WTC11 (cell line): ENCODE data around the gene UTF1. TPM values are rescaled to one million over a fixed set of nuclear protein-coding genes. Genes with fewer than 3 reads are reported as not detected.

ENCODE experiments used
- ATAC-seq: fragments of 200-7000 bp; cut with Tn5 transposase; 2 replicates; pipeline ENCODE4 v1.10.0; 2021; ENCODE audit warnings: mild to moderate bottlenecking, moderate library complexity
- CTCF ChIA-PET: fragments of 300-600 bp; sonication (Branson Sonifier 250); formaldehyde crosslinking; loops from one replicate; lab custom pipeline; 2021; ENCODE audit warnings: antibody characterized with exemption; lab: Charles Lee
- POLR2A ChIA-PET: fragments of 350-600 bp; sonication (Branson Sonifier 250); formaldehyde crosslinking; loops from one replicate; lab custom pipeline; 2021; ENCODE audit warnings: antibody characterized with exemption; lab: Charles Lee
- DNase-seq: peaks from one replicate; pipeline ENCODE4 v3.0.0; 2021; ENCODE audit warnings: low spot score
- H3K27ac Mint-ChIP-seq: 2 replicates; pipeline ENCODE4 v1.8.0; 2021; ENCODE audit warnings: mixed read lengths
- H3K27me3 Mint-ChIP-seq: 2 replicates; pipeline ENCODE4 v1.8.0; 2021; ENCODE audit warnings: low read depth, mild to moderate bottlenecking, moderate library complexity, mixed read lengths
- H3K36me3 Mint-ChIP-seq: 2 replicates; pipeline ENCODE4 v1.8.0; 2021; ENCODE audit warnings: mixed read lengths
- H3K4me1 Mint-ChIP-seq: 2 replicates; pipeline ENCODE4 v1.8.0; 2022; ENCODE audit warnings: mixed read lengths
- H3K4me3 Mint-ChIP-seq: 2 replicates; pipeline ENCODE4 v1.8.0; 2021; ENCODE audit warnings: mild to moderate bottlenecking, moderate library complexity, mixed read lengths
- H3K9me3 Mint-ChIP-seq: 2 replicates; pipeline ENCODE4 v1.8.0; 2021; ENCODE audit warnings: mixed read lengths
- ATF3 ChIP-seq: sonication (generic); formaldehyde crosslinking; conservative IDR thresholded peaks from 2 replicates; pipeline ENCODE4 v1.8.1; 2022; ENCODE audit warnings: mild to moderate bottlenecking, missing genetic modification reagents
- GRHL2 ChIP-seq: fragments of 250-450 bp; sonication (Bioruptor Pico); IDR thresholded peaks from 2 replicates; pipeline ENCODE4 v1.8.0; 2022; ENCODE audit warnings: mild to moderate bottlenecking, moderate library complexity; ENCODE audit not compliant: insufficient replicate concordance, severe bottlenecking
- GTF2I ChIP-seq: fragments of 250-450 bp; sonication (Bioruptor Pico); conservative IDR thresholded peaks from 2 replicates; pipeline ENCODE4 v1.4.0; 2021; ENCODE audit warnings: mild to moderate bottlenecking
- JUN ChIP-seq: sonication (generic); formaldehyde crosslinking; IDR thresholded peaks from 2 replicates; pipeline ENCODE4 v1.8.0; 2023; ENCODE audit warnings: mild to moderate bottlenecking, missing genetic modification reagents
- RELA ChIP-seq: sonication (generic); formaldehyde crosslinking; IDR thresholded peaks from 2 replicates; pipeline ENCODE4 v1.8.1; 2022; ENCODE audit warnings: missing genetic modification reagents, mild to moderate bottlenecking, borderline replicate concordance
- SP1 ChIP-seq: sonication (generic); formaldehyde crosslinking; conservative IDR thresholded peaks from 2 replicates; pipeline ENCODE4 v1.8.1; 2022; ENCODE audit warnings: missing genetic modification reagents
- TCF7 ChIP-seq: sonication (generic); formaldehyde crosslinking; IDR thresholded peaks from 2 replicates; pipeline ENCODE4 v1.8.0; 2022; ENCODE audit warnings: mild to moderate bottlenecking, low read depth, missing genetic modification reagents, moderate library complexity
- TEAD1 ChIP-seq: sonication (generic); formaldehyde crosslinking; IDR thresholded peaks from 2 replicates; pipeline ENCODE4 v1.8.0; 2022; ENCODE audit warnings: mild to moderate bottlenecking, missing genetic modification reagents
- USF1 ChIP-seq: sonication (generic); formaldehyde crosslinking; IDR thresholded peaks from 2 replicates; pipeline ENCODE4 v1.8.0; 2022; ENCODE audit warnings: mild to moderate bottlenecking, missing genetic modification reagents
- ZBTB21 ChIP-seq: sonication (generic); formaldehyde crosslinking; IDR thresholded peaks from 2 replicates; pipeline ENCODE4 v1.8.1; 2023; ENCODE audit warnings: mild to moderate bottlenecking, missing genetic modification reagents, borderline replicate concordance
- ZBTB43 ChIP-seq: sonication (generic); formaldehyde crosslinking; IDR thresholded peaks from 2 replicates; pipeline ENCODE4 v1.8.1; 2023; ENCODE audit warnings: mild to moderate bottlenecking, missing genetic modification reagents
- ZNF138 ChIP-seq: sonication (generic); formaldehyde crosslinking; conservative IDR thresholded peaks from 2 replicates; pipeline ENCODE4 v1.8.1; 2022; ENCODE audit warnings: mild to moderate bottlenecking, moderate library complexity, missing genetic modification reagents
- ZNF263 ChIP-seq: sonication (generic); formaldehyde crosslinking; IDR thresholded peaks from 2 replicates; pipeline ENCODE4 v1.8.1; 2022; ENCODE audit warnings: low read depth, mild to moderate bottlenecking, moderate library complexity, missing genetic modification reagents
- ZNF396 ChIP-seq: fragments of 250-450 bp; sonication (Bioruptor Pico); IDR thresholded peaks from 2 replicates; pipeline ENCODE4 v1.8.0; 2021; ENCODE audit warnings: mild to moderate bottlenecking, moderate library complexity, borderline replicate concordance
- ZNF416 ChIP-seq: fragments of 250-450 bp; sonication (Bioruptor Pico); IDR thresholded peaks from 2 replicates; pipeline ENCODE4 v1.9.0; 2021; ENCODE audit warnings: mild to moderate bottlenecking, inconsistent platforms
- ZNF423 ChIP-seq: fragments of 250-450 bp; sonication (Bioruptor Pico); IDR thresholded peaks from 2 replicates; pipeline ENCODE4 v2.1.2; 2022; ENCODE audit warnings: mild to moderate bottlenecking, moderate library complexity
- total RNA-seq: library from RNA; stranded (reverse); gene quantifications from 3 replicates; pipeline ENCODE4 v1.2.3, GENCODE V29; 2021
- TF ChIP-seq, protein P1 (sequence below): sonication (generic); formaldehyde crosslinking; IDR thresholded peaks from 2 replicates; pipeline ENCODE4 v1.8.1; 2023; ENCODE audit warnings: mild to moderate bottlenecking, missing genetic modification reagents
- TF ChIP-seq, protein P2 (sequence below): fragments of 200-600 bp; IDR thresholded peaks from 2 replicates; pipeline ENCODE4 v1.8.0; 2022; ENCODE audit warnings: antibody characterized with exemption
- TF ChIP-seq, protein P3 (sequence below): sonication (generic); formaldehyde crosslinking; IDR thresholded peaks from 2 replicates; pipeline ENCODE4 v1.8.1; 2022; ENCODE audit warnings: low read depth, mild to moderate bottlenecking, moderate library complexity, missing genetic modification reagents, borderline replicate concordance
- TF ChIP-seq, protein P4 (sequence below): sonication (generic); formaldehyde crosslinking; IDR thresholded peaks from 2 replicates; pipeline ENCODE4 v1.8.0; 2022; ENCODE audit warnings: mild to moderate bottlenecking, missing genetic modification reagents
- TF ChIP-seq, protein P5 (sequence below): sonication (generic); formaldehyde crosslinking; IDR thresholded peaks from 2 replicates; pipeline ENCODE4 v1.8.0; 2023; ENCODE audit warnings: missing genetic modification reagents, mild to moderate bottlenecking, borderline replicate concordance

The UTF1 gene
- total RNA-seq, 1 experiment from 2014 or later, result 196 TPM

DNA sequence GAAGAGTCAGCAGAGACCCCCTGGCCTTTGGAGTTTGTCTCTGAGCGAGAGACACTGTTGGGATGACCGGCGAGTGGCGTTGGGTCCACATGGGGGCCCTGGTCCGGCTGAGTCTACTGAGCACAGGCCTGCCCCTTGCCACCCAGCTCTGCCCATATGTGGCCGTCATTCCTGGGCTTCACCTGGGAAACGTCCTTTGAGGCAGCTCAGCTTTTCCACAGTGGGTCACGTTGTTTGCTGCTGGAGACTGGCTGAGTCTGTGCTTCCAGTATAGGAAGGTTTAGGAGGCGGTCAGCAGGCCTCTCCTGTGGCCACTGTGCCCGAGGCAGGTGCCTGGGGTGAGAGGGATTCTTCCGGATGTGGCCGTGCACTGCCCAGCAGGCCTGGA lies 29.6 kb downstream of the UTF1 start:
- no peak for TF ChIP-seq ZNF416 (CRISPR knock-in tag)
- TF ChIP-seq ZNF263 (CRISPR knock-in tag), result no peak
- no peak for TF ChIP-seq TCF7 (CRISPR knock-in tag)
- no peak for TF ChIP-seq GRHL2 (CRISPR knock-in tag)
- no peak for TF ChIP-seq RELA (CRISPR knock-in tag)
- Mint-ChIP-seq H3K4me1 (peaks cover 13% of the 10 kb centered on the region), H3K27ac (no peak overlapping the region), H3K9me3 (no peaks in the 10 kb centered on the region), H3K4me3 (peak overlapping the region; percentile 66; the same call in 1 of the 2 replicates), H3K36me3 (no peaks in the 10 kb centered on the region), H3K27me3 (peaks cover 19% of the 10 kb centered on the region)
- ChIA-PET CTCF (interaction anchor here (5.0 kb wide), 1 partner anchor 13 kb away, joined by 61 read pairs; no protein-coding TSS in a partner anchor), POLR2A (no interaction called here)
- ATAC-seq (no peak), DNase-seq (no peak)

DNA sequence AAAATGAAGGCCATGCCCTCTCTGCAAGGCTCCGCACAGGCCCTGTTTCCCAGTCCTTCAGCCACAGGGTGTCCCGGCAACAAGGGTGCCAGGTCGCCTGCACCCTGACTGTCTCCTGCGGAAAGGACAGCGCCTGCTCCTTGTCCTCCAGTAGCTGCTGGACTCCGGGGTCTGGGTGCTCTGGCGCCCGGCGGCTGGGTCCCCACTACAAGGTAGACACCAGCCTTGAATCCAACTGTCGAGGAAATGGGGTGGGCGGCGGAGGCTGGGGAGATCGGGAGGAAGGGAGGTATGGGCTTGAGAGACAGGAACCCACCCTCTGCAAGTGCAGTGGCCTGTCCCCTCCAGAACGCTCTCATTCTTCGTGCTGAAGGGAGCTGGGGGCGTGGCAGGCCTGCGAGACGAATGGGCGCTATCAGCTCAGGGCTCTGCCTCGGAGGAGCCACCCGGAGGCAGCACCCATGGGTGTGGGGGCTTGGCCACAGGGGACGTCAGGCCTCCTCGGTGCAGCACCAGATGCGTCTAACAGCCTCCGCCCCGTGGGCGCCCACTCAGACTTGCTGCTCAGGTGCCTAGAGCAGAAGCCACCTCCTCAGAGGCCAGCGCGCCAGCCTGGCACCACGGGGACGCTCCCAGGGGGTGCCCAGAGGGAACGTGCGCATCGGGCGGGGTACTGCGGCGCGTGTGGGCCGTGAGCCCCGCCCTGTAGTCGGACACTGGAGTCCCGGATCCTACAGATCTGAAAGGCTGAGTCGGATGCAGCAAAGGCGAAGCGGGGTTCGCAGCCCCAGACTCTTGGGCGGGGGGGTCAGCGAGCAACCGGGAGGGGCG lies 31.1 kb downstream of the UTF1 start:
- peaks cover 19% of the 10 kb centered on the region for H3K27me3 Mint-ChIP-seq
- no peak overlapping the region for H3K27ac Mint-ChIP-seq
- CTCF ChIA-PET, result no interaction called here
- no peaks in the 10 kb centered on the region for H3K9me3 Mint-ChIP-seq
- peak overlapping the region; percentile 66 for H3K4me3 Mint-ChIP-seq
- H3K4me1 Mint-ChIP-seq, result peaks cover 13% of the 10 kb centered on the region
- DNase-seq, result no peak
- POLR2A ChIA-PET, result no interaction called here
- peak; percentile 8 for ATAC-seq
- H3K36me3 Mint-ChIP-seq, result no peaks in the 10 kb centered on the region
- no peak for TF ChIP-seq ATF3 (CRISPR knock-in tag)
- no peak for TF ChIP-seq ZNF138 (CRISPR knock-in tag)
- no peak for TF ChIP-seq ZBTB21 (CRISPR knock-in tag)
- TF ChIP-seq, protein P1, sequence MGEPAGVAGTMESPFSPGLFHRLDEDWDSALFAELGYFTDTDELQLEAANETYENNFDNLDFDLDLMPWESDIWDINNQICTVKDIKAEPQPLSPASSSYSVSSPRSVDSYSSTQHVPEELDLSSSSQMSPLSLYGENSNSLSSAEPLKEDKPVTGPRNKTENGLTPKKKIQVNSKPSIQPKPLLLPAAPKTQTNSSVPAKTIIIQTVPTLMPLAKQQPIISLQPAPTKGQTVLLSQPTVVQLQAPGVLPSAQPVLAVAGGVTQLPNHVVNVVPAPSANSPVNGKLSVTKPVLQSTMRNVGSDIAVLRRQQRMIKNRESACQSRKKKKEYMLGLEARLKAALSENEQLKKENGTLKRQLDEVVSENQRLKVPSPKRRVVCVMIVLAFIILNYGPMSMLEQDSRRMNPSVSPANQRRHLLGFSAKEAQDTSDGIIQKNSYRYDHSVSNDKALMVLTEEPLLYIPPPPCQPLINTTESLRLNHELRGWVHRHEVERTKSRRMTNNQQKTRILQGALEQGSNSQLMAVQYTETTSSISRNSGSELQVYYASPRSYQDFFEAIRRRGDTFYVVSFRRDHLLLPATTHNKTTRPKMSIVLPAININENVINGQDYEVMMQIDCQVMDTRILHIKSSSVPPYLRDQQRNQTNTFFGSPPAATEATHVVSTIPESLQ (CRISPR knock-in tag), result no peak
- TF ChIP-seq SP1 (CRISPR knock-in tag), result no peak
- no peak for TF ChIP-seq ZBTB43 (CRISPR knock-in tag)
- no peak for TF ChIP-seq JUN (CRISPR knock-in tag)
- TF ChIP-seq ZNF423 (CRISPR knock-in tag), result peak; percentile 83
- TF ChIP-seq, protein P2, sequence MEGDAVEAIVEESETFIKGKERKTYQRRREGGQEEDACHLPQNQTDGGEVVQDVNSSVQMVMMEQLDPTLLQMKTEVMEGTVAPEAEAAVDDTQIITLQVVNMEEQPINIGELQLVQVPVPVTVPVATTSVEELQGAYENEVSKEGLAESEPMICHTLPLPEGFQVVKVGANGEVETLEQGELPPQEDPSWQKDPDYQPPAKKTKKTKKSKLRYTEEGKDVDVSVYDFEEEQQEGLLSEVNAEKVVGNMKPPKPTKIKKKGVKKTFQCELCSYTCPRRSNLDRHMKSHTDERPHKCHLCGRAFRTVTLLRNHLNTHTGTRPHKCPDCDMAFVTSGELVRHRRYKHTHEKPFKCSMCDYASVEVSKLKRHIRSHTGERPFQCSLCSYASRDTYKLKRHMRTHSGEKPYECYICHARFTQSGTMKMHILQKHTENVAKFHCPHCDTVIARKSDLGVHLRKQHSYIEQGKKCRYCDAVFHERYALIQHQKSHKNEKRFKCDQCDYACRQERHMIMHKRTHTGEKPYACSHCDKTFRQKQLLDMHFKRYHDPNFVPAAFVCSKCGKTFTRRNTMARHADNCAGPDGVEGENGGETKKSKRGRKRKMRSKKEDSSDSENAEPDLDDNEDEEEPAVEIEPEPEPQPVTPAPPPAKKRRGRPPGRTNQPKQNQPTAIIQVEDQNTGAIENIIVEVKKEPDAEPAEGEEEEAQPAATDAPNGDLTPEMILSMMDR, result no peak
- TF ChIP-seq, protein P3, sequence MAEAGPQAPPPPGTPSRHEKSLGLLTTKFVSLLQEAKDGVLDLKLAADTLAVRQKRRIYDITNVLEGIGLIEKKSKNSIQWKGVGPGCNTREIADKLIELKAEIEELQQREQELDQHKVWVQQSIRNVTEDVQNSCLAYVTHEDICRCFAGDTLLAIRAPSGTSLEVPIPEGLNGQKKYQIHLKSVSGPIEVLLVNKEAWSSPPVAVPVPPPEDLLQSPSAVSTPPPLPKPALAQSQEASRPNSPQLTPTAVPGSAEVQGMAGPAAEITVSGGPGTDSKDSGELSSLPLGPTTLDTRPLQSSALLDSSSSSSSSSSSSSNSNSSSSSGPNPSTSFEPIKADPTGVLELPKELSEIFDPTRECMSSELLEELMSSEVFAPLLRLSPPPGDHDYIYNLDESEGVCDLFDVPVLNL (CRISPR knock-in tag), result no peak
- TF ChIP-seq GTF2I (CRISPR knock-in tag), result no peak
- TF ChIP-seq, protein P4, sequence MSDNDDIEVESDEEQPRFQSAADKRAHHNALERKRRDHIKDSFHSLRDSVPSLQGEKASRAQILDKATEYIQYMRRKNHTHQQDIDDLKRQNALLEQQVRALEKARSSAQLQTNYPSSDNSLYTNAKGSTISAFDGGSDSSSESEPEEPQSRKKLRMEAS (CRISPR knock-in tag), result peak; percentile 54; the same call in 1 of the 2 replicates
- TF ChIP-seq ZNF396 (CRISPR knock-in tag), result no peak
- TF ChIP-seq TEAD1 (CRISPR knock-in tag), result 0 out of 2 replicates have a peak, but pooled peaks have one; percentile 56
- TF ChIP-seq, protein P5, sequence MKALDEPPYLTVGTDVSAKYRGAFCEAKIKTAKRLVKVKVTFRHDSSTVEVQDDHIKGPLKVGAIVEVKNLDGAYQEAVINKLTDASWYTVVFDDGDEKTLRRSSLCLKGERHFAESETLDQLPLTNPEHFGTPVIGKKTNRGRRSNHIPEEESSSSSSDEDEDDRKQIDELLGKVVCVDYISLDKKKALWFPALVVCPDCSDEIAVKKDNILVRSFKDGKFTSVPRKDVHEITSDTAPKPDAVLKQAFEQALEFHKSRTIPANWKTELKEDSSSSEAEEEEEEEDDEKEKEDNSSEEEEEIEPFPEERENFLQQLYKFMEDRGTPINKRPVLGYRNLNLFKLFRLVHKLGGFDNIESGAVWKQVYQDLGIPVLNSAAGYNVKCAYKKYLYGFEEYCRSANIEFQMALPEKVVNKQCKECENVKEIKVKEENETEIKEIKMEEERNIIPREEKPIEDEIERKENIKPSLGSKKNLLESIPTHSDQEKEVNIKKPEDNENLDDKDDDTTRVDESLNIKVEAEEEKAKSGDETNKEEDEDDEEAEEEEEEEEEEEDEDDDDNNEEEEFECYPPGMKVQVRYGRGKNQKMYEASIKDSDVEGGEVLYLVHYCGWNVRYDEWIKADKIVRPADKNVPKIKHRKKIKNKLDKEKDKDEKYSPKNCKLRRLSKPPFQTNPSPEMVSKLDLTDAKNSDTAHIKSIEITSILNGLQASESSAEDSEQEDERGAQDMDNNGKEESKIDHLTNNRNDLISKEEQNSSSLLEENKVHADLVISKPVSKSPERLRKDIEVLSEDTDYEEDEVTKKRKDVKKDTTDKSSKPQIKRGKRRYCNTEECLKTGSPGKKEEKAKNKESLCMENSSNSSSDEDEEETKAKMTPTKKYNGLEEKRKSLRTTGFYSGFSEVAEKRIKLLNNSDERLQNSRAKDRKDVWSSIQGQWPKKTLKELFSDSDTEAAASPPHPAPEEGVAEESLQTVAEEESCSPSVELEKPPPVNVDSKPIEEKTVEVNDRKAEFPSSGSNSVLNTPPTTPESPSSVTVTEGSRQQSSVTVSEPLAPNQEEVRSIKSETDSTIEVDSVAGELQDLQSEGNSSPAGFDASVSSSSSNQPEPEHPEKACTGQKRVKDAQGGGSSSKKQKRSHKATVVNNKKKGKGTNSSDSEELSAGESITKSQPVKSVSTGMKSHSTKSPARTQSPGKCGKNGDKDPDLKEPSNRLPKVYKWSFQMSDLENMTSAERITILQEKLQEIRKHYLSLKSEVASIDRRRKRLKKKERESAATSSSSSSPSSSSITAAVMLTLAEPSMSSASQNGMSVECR (CRISPR knock-in tag), result no peak
- TF ChIP-seq USF1 (CRISPR knock-in tag), result no peak
